ENCODE results near the gene RBFOX1.

The RBFOX1 gene

DNA sequence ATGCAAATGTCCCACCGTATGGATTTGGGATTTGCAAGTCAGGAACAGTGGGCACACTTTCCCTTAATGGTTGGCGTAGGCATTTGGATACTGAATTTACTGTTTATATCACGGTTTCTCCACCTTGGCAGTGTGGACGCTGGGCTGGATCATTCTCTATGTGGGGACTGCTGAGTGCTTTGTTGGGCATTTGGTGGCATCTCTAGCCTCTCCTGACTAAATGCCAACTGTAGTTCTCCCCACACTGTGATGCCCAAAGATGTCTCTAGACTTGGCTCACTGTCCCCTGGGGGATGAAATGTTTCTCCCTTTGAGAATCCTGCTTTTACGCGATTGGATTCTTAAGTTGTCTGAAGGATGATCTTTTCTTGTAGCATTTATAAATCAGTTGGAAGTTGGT, 49.0 kb downstream of the RBFOX1 start:
- in situ Hi-C loops (cut with MboI; ENCODE audit: low pct_unique_long_range_greater_than_20kb, low sequenced_read_pairs, unreplicated experiment), result no loop called here
- no peak for DNase-seq (ENCODE audit: low spot score)
- TF ChIP-seq, protein P1, sequence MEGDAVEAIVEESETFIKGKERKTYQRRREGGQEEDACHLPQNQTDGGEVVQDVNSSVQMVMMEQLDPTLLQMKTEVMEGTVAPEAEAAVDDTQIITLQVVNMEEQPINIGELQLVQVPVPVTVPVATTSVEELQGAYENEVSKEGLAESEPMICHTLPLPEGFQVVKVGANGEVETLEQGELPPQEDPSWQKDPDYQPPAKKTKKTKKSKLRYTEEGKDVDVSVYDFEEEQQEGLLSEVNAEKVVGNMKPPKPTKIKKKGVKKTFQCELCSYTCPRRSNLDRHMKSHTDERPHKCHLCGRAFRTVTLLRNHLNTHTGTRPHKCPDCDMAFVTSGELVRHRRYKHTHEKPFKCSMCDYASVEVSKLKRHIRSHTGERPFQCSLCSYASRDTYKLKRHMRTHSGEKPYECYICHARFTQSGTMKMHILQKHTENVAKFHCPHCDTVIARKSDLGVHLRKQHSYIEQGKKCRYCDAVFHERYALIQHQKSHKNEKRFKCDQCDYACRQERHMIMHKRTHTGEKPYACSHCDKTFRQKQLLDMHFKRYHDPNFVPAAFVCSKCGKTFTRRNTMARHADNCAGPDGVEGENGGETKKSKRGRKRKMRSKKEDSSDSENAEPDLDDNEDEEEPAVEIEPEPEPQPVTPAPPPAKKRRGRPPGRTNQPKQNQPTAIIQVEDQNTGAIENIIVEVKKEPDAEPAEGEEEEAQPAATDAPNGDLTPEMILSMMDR (IDR thresholded peaks at IDR 0.05; ENCODE audit: extremely low read depth, insufficient read depth, missing control alignments), result no peak

- TF ChIP-seq, protein P1 (IDR thresholded peaks at IDR 0.05; ENCODE audit: extremely low read depth, insufficient read depth, missing control alignments), result no peak
- DNase-seq (ENCODE audit: low spot score), result no peak
- in situ Hi-C loops (cut with MboI; ENCODE audit: low pct_unique_long_range_greater_than_20kb, low sequenced_read_pairs, unreplicated experiment), result no loop called here
Observed at GRCh38 chr16:7382521-7382920, 49.9 kb downstream of the RBFOX1 start.

DNA sequence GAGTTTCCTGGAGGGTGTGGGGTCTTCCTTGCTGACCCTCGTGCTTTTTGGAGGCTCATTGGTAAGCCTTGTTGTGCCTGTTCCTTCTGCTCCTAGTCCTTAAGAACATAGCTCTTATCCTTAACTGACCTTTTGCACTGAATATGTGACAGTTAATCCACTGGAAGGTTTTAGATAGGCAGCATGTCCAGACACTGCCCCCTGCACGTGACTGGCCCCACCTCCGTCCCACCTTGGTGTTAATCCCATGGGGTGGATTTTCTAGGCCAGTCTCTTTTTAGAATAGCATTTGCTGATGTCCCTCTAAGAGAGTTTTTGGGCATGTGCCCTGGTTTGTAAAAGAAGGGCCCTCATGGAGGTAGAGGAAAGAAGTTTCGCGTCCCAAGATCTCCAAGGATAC, 58.3 kb downstream of the RBFOX1 start:
- DNase-seq (ENCODE audit: low spot score), result no peak
- TF ChIP-seq, protein P1 (IDR thresholded peaks at IDR 0.05; ENCODE audit: extremely low read depth, insufficient read depth, missing control alignments), result no peak
- in situ Hi-C loops (cut with MboI; ENCODE audit: low pct_unique_long_range_greater_than_20kb, low sequenced_read_pairs, unreplicated experiment), result no loop called here

- TF ChIP-seq, protein P1 (IDR thresholded peaks at IDR 0.05; ENCODE audit: extremely low read depth, insufficient read depth, missing control alignments), result no peak
- in situ Hi-C loops (cut with MboI; ENCODE audit: low pct_unique_long_range_greater_than_20kb, low sequenced_read_pairs, unreplicated experiment), result no loop called here
- DNase-seq (ENCODE audit: low spot score), result no peak
Observed at GRCh38 chr16:7391694-7392093, 59.0 kb downstream of the RBFOX1 start.

DNA sequence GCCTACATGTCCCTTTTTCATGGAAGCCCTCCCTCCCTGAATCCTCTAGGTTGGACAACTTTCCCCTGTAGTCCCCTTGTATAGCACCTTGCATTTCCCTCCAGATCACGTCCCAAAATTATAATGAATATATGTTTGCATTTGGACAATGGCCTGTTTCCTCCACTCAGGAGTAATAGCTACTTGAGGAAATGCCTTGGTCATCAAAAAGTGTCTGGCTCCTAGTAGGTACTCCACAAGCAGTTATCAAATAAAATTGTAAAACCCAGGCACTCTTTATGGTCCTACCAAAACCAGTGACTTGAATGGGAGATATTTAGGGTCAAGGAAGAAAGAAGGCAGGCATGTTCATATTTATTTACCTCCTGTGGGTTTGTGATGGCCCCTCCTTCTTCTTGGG, 59.6 kb downstream of the RBFOX1 start:
- in situ Hi-C loops (cut with MboI; ENCODE audit: low pct_unique_long_range_greater_than_20kb, low sequenced_read_pairs, unreplicated experiment), result no loop called here
- DNase-seq (ENCODE audit: low spot score), result no peak
- TF ChIP-seq, protein P1 (IDR thresholded peaks at IDR 0.05; ENCODE audit: extremely low read depth, insufficient read depth, missing control alignments), result no peak

GRCh38 chr16:7393680-7394079, 61.0 kb downstream of the RBFOX1 start:
- no peak for DNase-seq (ENCODE audit: low spot score)
- TF ChIP-seq, protein P1 (IDR thresholded peaks at IDR 0.05; ENCODE audit: extremely low read depth, insufficient read depth, missing control alignments), result no peak
- in situ Hi-C loops (cut with MboI; ENCODE audit: low pct_unique_long_range_greater_than_20kb, low sequenced_read_pairs, unreplicated experiment), result no loop called here
